GM19035 (cell line): ENCODE results near the gene UNC80.

Experiments used
- ATAC-seq: cut with Tn5 transposase; IDR thresholded peaks from one replicate; pipeline ENCODE4 v1.9.1; 2021; ENCODE audit not compliant: unreplicated experiment

The UNC80 gene

DNA sequence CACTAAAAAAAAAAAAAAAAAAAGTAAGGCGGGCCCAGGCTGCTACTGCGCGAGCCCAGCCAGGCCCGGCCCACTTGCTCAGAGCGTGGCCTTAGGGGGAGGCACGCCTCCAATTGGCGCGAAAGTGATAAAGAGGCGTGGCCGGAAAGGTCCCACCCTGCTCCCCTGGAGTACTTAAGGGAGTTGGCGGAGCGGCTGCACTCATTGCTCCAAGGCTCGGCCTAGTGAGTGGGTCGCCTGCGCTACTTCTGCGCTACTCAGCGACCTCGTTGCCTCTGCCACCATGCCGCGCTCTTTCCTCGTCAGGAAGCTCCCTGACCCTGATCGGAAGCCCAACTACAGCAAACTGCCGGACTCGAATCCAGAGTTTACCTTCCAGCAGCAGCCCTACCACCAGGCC lies 36.9 kb downstream of the UNC80 start:
- ATAC-seq = no peak

DNA sequence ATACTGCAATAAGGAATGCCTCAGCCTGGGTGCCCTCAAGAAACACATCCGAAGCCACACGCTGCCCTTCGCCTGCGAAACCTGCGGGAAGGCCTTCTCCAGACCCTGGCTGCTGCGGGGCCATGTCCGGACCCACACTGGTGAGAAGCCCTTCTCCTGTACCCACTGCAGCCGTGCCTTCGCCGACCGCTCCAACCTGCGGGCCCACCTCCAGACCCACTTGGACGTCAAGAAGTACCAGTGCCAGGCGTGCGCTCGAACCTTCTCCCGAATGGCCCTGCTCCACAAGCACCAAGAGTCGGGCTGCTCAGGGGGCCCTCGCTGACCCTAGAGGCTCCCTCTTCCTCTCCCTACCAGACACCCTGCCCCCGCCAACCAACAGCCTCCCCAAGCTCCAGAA lies 37.6 kb downstream of the UNC80 start:
- ATAC-seq = no peak

DNA sequence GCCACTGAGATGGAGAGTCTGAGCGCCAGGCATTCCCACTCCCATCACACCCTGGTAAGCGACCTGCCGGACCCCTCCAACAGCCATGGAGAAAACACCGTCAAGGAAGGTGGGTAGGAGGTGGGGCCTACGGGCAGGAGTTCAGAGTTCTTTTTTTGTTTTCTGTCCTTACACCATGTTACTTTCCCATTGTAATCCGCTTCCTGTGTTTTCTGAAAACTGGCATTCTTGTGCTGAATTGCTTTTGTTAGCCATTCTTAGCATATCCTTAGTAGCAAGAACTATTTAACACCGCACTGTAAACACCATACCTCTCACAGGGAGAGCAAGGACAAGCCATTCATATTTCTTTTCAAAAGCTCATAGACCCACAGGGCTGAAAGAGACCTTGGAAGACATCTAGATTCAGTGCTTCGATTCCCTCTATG lies 46.2 kb downstream of the UNC80 start:
- ATAC-seq = no peak

DNA sequence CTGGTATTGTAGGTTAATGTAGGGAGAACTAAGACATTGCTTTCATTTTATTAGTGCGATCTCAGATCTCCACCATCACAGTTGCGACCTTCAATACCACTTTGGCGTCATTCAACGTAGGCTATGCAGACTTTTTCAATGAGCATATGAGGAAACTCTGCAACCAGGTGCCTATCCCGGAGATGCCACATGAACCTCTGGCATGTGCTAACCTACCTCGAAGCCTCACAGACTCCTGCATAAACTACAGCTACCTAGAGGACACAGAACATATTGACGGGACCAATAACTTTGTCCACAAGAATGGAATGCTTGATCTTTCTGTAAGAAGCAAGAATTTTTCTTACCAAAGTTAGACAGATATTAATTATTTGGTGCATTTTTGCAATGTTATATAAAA lies 47.3 kb downstream of the UNC80 start:
- no peak for ATAC-seq

DNA sequence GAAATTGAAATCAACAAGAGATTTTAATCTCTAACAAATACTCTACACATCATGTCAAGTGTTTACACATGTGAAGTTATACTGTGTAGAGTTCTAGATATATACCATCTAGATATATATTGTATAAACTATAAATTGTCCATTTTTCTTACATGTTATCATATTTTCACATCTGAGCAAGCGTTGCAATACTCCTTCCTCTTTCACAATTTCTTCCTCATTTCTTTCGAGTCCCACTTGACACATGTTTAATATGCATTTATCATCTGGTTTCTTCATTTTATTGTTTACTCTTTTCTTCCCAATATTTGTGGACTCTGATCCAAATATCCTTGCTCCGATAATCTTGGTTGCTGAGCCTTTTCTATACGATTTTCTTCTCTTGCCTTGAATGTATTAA lies 50.2 kb downstream of the UNC80 start:
- ATAC-seq = no peak

DNA sequence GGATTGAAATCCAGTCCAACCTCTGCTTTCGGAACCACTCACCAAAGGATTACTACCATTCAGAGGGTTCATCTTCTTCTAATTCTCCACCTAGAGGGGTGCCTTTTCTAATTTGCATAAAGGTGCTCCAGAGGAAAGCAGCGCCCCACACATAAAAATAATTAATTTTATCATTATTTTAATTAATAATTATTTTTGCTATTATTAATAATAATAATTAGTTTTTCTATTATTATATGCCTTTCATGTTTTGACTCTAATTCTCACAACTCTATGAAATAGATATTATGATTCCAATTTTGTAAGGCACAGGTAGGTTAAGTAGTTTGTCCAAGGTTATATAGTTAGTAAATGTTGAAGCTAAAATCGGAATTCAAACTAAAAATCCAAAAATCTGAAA lies 51.9 kb downstream of the UNC80 start:
- no peak for ATAC-seq

DNA sequence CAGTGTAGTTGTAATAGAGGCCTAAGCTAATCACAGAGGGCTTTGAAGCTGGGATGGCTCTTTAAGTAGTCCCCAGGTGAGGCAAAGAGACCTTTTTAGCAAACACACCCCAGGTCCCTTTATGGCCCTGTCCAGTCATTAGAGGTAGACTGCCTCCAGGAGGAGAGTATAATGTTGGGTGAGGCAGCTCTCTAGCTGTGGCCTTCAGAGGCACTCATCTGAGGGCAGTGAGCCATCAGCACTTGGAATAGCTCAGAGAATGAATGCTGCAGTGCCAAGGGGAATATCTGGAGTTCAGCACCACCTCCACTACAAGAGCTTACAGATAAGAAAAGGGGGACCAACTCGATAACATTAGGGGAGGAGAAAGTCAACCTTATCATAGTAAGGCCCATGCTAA lies 52.8 kb downstream of the UNC80 start:
- ATAC-seq = no peak

DNA sequence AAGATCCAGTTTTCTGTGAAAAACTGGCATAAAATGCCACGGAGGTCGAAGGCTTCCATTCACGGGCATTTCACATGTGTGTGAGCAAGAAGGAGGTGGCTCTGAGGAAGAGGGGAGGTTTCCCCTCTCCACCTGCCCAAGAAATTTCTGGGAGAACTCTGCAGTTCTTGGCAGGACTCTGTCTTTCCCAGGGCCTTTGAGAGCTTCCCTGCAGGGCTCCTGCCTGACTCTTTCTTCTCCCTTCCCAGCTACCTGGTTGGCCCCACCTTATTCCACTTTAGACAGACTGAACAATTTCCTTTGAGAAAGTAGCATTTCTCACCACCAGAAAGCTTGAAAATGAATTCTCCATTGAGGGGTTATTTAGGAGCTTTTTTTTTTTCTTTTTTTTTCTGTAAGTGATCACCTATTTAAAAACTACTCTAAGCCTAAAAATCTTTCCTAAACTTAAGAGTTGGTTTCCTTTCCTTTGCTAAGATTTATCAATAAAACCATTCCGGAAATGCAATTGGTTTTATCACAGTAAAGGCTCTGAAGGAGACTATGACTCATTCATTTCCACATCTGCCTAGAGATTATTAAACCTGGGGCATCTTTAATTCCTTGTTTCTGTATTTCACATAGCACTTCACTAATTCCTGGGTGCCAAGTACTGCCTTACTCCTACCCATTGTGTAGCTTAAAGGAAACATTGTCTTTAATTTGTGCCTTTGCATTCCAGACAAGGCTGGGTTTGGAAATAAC lies 59.3 kb downstream of the UNC80 start:
- ATAC-seq = no peak

DNA sequence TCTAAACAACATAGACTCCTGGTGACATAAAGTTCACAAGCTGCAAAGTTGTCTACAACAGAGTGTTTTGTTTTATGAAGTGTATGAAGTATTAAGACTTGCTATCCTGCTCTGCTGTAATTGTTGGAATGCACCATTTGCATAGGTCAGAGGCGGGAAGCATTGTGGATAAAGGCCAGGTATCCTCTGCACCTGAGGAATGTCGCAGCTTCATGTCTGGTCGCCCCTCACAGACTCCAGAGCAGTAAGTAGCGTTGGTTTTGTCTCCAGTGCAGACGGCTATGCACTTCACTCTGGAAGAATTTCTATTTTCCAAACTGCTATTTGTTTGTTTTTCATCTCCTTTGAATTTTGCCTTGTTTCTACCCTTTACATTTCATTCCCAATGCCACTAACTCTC lies 63.1 kb downstream of the UNC80 start:
- ATAC-seq = no peak

DNA sequence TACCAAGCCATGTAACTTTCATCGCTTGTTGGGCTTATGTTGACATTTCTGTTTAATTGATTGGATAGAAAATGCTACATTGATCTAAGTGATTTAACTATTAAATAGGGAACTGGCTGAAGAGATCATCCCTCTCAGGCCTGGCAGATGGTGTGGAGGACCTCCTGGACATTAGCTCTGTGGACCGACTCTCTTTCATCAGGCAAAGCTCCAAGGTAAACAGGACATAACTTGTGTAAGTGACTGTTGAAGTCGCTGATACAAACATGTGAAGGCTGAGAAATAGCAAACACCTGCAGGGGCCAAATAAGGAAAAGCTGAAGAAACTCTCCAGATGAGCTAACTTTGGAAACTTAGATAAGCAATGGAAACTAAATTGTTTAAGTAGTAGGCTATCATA lies 68.8 kb downstream of the UNC80 start:
- no peak for ATAC-seq

DNA sequence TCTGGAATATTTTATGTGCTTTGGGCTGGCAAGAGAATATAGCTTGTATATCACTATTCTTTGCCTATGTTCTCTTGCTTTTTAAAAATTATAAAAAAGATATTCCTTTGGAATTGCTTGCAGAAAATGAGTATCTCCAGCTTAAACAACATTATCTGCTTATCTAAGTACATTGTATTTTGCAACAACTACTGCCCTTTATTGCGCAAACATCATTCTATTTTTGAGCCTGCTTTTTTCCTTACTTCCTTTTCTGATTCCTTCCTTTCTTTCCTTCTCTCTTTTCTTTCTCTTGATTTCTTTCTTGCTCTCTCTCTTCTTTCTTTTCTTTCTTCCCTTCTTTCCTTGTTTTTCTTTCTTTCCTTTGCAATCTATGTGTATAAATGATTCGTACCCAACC lies 74.0 kb downstream of the UNC80 start:
- no peak for ATAC-seq

DNA sequence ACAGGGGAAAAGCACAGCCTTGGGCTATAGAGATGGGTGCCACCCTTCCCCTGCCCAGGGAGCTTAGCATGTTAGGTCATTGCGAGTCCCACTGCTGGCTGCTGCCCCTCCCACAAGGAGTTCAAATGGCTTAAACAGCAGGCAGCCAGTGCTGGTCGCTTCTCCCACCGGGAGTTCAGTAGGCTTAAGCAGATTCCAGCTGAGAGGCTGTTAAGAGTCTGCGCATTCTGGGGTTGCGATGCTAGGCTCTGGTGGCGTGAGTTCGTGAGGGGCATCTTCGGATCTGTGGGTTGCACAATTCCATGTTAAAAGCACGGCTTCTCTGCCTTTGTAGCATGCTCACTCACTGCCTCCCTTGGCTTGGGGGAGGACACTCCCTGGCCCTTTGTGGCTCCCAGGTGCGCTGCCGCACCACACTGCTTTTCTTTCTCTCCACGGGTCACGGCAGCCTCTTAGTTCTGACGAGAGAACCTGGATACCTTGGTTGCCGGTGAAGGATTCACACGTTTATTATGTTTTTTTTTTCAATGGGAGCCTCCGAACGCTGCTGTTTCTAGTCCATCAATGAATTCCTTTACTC lies 93.2 kb downstream of the UNC80 start:
- ATAC-seq = no peak

DNA sequence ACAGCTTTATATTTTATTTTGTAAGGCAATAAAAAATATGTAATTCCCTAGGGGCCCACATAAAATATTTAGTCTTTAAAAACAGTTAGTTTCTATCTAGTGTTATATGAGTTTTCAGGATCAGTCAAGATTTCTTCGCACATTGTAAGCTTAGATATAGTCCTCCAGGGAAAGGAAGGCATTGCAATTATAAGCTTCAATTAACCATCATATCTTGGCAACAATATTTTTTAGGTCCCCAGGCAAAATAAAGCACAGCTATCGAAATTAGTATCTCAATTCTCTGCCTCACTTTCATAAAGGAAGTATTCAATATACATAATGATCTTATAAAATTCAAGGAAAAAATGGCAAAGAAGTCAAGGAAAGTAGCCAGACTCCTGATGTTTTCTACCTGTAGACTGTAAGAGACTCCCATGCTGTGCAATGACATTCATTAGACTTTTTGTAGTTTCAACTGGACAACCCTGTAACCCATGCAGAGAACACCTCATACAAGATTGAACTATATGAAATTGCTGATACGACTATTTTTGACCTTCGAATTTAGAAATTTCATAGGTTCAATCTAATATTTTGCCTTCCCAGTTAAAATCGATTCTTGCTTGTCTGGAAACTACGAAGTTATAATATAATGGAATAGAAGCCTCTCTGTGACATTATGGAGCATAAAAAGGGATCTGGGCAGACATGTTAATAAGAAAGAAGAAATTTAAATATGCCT lies 96.8 kb downstream of the UNC80 start:
- ATAC-seq = no peak

DNA sequence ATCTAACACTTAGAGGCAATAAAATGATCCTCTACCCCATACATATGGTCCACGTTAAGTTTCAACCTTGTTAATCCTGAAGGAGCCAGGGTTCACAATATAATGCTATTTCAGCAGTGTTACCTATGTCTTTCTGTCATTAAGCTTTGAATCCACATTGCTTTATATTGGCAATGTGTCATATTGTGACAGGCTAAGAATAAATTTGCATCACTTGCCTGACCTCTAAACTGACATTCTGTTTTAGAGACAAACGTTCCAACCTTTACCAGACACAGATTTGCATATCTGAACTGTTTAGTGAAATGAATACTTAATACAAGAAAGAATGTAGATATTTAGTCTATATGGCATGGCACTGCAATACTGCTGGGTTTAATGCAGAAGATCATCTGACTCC lies 98.4 kb downstream of the UNC80 start:
- no peak for ATAC-seq

DNA sequence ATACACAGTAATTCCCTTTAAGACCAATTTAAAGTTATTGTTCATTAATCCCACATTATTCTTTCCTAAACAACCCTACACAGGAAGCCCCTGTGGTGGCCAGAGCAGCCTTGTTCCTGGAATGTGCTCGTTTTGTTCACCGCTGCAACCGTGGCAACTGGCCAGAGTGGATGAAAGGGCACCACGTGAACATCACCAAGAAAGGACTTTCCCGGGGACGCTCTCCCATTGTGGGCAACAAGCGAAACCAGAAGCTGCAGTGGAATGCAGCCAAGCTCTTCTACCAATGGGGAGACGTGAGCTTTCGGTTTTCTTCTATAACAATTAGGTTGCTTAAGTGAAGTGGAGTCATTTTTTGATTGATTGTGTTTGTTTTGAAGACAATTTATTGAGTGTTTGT lies 101.0 kb downstream of the UNC80 start:
- ATAC-seq = no peak

DNA sequence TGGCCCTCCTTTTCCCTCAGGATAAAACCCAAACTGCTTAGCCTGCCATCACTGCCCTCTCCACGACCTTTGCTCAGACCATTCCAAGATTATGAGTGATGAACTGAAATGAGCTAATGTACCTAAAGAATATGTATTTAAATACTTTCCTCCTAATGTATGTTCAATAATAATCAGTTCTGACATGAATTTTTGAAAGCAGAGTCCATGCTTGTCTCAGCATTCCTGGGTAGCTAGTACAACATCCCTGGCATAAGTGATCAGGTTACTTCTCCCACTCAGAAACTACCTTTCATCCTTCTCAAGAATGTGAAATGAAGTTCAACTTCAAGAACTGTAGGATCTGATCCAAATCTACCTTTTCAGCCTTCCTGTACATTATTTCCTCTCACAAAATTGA lies 103.6 kb downstream of the UNC80 start:
- no peak for ATAC-seq

DNA sequence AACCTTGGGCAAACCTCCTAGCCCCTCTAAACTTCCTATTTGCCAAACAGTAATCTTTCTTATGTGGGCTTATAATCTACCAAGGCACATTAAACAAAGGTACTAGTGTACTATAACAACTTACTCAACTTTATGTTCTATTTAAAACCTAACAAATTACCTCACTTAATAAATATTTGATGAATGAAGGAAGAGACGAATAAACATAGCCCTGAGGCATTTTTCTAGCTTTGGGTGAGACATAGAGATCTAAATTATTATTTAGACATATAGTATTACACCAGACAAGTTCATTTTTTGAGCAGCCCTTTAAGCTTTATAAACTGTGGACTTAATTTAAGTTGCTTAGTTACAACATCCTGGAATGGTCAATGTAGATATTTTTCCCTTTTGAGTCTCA lies 104.6 kb downstream of the UNC80 start:
- ATAC-seq = no peak

DNA sequence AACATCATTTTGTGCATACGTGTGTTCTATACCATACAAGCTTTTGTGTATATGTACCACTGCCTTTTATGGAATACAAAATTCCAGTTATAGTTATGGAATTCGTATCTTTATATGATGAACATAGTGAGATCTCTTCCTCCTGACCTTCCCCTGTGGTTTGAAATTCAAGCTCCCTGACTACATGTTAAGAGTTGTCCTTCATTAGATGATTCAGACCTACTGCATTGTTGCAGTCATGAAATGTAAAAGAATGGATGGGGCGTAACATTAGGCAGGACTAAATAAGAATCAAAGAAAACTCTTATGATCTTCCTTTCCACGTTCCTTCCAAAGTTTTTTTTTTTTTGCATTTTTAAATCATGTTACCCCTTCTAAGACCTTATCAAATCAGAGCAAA lies 107.1 kb downstream of the UNC80 start:
- no peak for ATAC-seq

DNA sequence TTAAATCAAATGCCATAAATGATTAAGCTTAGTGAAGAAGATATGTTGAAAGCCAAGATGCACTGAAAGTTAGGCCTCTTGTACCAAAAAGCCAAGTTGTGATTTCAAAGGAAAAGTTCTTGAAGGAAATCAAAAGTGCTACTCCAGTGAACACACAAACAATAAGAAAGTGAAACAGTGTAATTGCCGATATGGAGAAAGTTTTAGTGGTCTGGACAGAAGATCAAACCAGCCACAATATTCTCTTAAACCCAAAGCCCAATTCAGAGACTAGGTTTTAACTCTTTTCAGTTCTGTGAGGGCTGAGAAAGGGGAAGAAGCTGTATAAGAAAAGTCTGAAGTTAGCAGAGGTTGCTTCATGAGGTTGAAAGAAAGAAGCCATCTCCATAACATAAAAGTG lies 129.0 kb downstream of the UNC80 start:
- ATAC-seq = no peak

DNA sequence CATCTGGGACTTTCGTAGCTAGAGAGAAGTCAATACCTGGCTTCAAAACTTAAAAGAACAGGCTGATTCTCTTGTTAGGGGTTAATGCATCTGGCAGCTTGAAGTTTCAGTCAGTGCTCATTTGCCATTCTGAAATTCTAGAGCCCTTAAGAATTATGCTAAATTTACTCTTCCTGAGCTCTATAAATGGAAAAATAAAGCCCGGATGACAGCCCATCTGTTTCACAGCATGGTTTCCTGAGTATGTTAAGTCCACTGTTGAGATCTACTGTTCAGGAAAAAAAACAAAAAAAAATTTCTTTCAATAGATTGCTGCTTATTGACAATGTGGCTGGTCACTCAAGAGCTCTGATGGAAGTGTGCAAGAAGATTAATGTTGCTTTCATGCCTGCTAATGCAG lies 129.5 kb downstream of the UNC80 start:
- ATAC-seq = no peak

DNA sequence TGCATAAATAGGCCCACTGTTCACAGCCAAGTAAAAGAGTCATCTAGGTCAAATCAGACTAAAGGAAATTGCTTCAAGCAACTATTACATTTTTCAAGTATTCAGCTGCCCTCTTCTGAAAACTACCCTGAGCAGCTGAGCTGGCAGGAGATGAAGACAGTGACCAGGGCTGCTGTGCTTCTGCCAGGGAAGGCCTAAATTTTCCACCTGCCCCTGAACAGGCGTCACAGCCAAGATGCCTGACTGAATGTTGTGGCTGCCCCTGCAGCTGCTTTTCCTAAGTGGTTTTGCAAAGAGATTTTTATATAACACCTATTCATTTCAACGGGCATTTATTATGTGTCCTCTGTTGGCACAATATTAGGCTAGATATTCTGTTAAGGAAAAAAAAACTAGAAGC lies 134.1 kb downstream of the UNC80 start:
- no peak for ATAC-seq

DNA sequence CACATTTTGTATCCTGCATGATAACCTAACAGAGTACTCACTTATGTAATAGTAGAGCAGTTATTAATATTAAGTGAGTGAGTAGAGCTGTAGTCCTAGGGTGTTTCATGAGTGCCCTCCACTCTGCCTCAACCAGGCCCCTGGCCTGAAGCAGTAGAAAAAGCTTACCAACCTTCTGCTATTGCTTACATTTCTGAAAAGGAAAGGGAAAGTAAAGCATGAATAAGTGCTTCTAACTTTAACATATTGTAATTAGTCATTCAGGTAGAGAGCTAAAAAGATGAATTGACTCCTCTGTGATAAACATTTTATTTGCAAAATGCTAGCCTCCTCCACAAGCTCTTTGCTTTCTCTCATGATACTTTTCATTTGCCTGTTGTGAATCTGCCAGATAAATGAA lies 136.1 kb downstream of the UNC80 start:
- ATAC-seq = no peak
